PC-9 (cell line): ENCODE results near the gene SIGMAR1.

ENCODE experiments used
- CTCF ChIP-seq: fragments of 200-600 bp; sonication (generic); conservative IDR thresholded peaks from 2 replicates; pipeline ENCODE4 v1.6.1; 2017; ENCODE audit warnings: mixed run types, antibody characterized with exemption, mild to moderate bottlenecking, moderate library complexity
- EZH2 ChIP-seq: fragments of 200-600 bp; sonication (generic); IDR thresholded peaks from 2 replicates; pipeline ENCODE4 v1.8.0; 2017; ENCODE audit warnings: antibody characterized with exemption, low read depth

DNA sequence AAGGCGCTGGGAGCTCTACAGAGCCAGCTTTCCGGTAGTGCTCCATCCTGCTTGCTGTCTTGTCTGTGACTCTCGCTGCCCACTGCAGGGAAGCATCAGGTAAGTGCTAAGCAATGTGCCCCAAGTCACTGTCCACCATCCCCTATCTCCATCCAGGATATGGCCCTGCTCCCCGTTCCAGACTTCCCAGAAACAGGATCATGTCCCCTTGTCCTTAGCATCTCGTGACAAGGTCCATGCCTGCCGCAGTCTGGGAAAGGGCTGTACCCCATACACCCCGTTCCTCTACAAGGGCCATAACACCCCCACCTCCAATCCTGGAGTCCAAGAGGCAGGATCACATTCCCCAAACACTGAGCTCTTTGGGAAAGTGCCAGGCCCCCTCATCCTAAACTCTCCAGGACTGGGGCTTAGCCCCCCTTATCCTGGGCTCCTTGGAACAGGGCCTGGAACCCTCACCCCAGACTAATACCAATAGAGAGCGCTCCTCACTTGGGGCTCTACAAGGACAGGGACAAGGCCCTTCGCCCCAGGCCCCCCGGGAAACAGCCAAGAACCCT lies 26.3 kb downstream of the SIGMAR1 start:
- TF ChIP-seq EZH2 = no peak
- no peak for TF ChIP-seq CTCF
